ENCODE results near the gene IFRD2. TPM values are rescaled to one million over a fixed set of nuclear protein-coding genes. Genes with fewer than 3 reads are reported as not detected.
A peak's percentile ranks its signal among the peaks of the same experiment; 100 is the strongest.
"Not testable (repeated sequence)": the region's sequence is repeated elsewhere in the genome, so short reads cannot be mapped to it uniquely, and the experiment has no call there.

IFRD2 gene
- total RNA-seq, 1 donor from 2014 or later = 99.1 TPM

DNA sequence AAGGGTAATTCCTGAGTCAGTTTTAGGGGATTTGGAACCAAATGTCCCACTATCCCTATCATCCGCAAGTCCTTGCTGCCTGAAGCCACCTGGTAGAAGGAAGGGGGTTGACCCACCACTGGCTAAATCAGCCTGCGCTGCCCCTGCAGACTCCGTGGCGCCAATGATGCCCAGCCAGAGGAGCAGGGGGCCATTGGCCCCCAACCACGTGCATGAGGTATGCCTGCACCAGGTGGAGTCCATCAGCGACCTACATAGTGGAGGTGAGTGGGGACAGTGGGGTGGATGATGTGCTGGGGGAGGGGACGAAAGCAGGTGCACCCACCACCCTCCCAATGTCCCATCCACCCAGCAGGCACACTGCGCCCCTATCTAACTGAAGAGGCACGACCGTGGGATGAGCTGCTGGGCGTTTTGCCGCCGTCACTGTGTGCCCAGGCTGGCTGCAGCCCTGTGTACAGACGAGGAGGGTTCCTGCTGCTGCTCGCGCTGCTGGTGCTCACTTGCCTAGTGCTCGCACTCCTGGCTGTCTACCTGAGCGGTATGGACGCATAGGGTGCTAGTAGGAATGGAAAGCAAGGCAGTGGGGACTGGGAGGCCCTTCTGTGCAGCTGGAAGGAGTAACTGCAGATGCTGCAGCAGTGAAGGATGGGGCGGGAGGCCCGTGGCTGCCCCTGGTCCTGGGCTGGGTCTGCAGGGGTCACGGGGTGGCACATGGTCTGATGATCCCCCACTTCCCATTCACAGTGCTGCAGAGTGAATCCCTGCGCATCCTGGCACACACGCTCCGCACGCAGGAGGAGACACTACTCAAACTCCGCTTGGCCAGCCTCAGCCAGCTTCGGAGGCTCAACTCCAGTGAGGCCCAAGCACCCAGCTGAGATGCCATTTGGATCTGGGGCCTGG is 5.7 kb downstream of the IFRD2 start:
- DNase-seq (ENCODE audit: low read depth) = no peak

DNA sequence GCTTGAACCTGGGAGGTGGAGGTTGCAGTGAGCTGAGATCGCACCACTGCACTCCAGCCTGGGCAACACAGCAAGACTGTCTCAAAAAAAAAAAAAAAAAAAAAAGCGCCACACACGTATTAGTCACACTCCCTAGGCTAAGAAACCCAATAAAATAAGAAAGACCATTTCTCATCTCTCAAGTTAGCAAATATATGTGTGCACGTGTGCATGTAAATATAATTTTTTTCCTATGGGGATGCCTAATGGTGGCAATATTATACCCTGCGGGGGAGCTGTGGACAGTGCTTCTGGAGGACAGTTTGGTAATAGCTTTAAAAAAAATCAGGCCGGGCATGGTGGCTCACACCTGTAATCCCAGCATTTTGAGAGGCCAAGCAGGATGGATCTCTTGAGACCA is 8.1 kb downstream of the IFRD2 start:
- not testable (repeated sequence) for DNase-seq (ENCODE audit: low read depth)

DNA sequence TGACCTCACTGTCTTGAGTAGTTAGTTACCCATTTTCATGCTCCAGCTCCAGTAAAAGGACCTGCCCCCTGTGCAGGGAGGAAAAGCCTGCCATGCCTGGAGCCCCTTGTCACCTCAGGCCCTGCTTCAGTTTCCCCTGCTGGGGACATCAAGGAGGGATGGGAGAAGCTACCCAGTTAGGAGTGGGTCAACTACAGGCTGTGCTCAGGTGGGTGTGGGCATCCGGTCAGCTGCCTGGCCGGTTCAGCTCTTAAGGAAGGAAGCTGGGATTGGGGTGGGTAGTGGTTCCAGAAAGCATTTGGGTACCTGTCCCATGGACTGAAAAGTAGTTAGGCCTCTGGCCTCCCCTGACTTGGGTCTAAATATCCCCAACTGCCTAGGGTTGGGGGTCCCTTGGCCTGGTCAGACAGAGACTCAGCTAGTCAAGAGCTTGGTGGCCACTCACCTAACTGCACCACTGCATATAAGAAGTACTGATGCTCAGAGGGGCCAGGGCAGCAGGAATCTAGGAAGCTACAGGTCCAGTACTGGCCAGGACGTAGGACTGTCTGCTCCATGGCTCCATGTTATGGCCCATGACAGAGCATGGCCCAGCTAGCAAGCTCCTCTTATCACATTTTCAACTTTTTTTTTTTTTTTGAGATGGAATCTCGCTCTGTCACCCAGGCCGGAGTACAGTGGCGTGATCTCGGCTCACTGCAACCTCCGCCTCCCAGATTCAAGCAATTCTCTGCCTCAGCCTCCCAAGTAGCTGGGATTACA is 12.8 kb downstream of the IFRD2 start:
- no peak for DNase-seq (ENCODE audit: low read depth)

DNA sequence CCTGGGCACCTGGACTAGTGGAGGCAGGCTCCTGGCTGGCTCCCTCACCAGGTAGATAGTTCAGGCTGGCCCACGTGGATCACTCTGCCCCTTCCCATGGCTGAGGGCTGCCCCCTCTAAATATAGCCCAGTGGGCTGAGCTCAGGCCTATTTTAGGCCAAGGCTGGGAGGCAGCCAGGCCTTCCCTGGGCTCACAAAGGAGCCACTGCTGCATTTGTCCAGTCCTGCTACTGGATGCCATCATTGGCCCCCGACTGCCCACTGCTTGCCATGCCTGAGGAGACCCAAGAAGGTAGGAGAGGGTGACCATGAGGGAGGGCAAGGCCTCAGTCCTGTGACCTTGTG is 13.4 kb downstream of the IFRD2 start, which contains the start of gene LSMEM2:
LSMEM2 (plus strand) TSS at position 208 of the 345 bp plus-strand sequence; CDS start at position 235, 27 bp downstream.
- peak; percentile 83 for DNase-seq (ENCODE audit: low read depth)

DNA sequence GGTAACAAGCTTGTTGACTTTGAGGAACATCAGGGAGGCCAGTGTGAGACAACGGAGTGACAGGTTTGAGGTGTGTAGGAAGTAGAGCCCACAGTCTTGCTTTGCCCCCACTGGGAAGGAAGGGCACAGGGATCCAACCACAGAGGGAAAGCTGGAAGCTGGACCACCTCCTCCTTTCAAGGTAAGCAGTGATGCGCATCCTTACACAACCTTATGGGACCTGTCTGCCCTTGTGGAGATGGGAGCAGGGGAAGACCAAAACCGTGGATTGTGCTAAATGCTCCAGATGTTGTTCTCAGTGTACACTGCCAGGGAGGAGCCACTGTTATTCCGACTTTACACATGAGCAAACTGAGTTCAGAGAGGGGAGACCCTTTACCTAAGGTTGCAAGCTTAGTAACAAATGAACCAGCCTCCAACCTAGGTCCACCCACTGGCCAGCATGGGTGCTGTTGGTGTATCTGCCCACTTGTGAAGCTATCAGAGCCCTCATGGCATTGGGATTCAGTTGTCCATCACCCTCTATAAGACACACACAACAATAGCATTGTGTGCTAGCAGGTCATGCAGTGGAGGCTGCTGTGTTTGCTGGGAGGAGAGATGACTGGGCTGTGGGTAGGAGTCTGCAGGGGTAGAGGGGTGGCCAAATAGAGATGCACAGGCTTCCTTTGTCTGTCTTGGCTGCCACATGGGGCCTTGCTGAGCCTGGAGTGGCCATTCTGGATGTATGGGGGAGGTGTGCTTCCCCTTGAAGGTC is 13.9 kb downstream of the IFRD2 start:
- DNase-seq (ENCODE audit: low read depth) = no peak

DNA sequence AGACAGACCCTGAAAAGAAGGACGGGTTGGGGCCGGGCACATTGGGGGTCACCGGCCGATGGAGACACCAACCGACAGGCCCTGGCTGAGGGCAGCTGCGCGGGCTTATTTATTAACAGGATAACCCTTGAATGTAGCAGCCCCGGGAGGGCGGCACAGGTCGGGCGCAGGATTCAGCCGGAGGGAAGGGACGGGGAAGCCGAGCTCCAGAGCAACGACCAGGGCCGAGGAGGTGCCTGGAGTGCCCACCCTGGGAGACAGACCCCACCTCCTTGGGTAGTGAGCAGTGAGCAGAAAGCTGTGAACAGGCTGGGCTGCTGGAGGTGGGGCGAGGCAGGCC is 15.5 kb downstream of the IFRD2 start:
- no peak for DNase-seq (ENCODE audit: low read depth)

DNA sequence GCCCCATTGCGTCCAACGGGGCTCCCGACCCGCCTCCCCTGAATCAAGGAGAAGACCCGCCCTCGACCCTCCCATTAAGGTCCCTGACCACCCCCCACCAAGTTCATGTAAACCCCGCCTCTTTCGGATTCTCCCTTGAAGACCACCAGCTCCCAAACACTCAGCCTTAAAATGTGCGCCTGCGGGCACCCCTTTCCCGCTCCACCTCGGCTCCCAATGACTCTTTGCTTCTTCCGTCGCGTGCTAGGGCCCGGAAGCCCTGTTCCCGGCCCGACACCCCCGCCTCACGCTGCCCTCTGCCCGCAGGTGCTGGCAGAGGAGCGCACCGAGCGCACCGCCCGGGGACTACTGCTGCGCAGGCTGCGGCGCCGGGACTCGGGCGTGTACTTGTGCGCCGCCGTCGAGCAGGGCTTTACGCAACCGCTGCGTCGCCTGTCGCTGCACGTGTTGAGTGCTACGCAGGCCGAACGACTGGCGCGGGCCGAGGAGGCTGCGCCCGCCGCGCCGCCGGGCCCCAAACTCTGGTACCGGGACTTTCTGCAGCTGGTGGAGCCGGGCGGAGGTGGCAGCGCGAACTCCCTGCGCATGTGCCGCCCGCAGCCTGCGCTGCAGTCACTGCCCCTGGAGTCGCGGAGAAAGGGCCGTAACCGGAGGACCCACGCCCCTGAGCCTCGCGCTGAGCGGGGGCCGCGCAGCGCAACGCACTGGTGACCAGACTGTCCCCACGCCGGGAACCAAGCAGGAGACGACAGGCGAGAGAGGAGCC is 16.1 kb downstream of the IFRD2 start:
- DNase-seq (ENCODE audit: low read depth) = no peak

DNA sequence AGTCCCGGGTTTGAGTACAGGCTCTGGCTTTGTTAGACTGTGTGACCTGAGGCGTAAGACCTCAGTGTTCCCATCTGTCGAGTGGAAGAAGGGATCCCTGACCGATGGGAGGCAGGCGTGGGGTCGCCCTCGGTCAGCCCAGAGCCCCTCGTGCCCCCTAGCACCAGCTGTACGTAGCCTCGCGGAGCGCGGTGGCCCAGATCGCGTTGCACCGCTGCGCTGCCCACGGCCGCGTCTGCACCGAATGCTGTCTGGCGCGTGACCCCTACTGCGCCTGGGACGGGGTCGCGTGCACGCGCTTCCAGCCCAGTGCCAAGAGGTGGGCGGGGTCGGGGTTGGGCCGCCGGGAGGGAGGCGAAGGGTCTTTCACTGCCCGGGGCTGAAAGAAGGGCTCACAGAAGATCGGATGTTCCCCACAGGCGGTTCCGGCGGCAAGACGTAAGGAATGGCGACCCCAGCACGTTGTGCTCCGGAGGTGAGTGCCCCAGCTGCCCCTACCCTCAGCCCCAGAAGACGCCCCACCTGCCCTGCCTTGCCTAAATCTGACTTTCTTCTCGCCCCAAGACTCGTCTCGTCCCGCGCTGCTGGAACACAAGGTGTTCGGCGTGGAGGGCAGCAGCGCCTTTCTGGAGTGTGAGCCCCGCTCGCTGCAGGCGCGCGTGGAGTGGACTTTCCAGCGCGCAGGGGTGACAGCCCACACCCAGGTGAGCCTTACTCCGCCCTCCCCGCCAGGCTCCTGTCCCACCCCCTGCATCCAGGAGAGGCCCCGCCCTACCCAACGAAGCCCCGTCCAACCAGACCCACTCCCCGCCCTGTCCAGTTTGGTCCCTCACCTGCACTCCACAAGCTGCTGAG is 16.9 kb downstream of the IFRD2 start:
- no peak for DNase-seq (ENCODE audit: low read depth)

DNA sequence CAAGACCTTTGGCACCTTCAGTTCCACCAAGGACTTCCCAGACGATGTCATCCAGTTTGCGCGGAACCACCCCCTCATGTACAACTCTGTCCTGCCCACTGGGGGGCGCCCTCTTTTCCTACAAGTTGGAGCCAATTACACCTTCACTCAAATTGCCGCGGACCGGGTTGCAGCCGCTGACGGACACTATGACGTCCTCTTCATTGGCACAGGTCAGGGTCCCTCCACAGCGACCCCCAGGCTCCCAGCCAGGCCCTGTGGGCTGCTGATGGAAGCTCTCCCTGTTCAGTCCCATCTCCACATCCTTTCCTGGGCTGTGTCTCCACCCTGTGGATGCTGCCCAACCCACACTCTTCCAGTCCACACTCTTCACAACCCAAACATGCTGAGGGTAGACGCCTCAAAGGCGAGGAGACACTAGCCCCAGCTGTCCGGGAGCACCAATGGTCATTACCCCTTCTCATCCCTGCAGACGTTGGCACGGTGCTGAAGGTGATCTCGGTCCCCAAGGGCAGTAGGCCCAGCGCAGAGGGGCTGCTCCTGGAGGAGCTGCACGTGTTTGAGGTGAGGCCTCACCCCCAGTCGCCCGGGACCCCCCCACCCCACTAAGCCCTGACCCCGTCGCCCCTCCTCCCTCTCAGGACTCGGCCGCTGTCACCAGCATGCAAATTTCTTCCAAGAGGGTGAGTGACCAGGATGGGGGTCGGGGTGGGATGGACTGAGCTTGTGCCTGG is 17.7 kb downstream of the IFRD2 start:
- no peak for DNase-seq (ENCODE audit: low read depth)

DNA sequence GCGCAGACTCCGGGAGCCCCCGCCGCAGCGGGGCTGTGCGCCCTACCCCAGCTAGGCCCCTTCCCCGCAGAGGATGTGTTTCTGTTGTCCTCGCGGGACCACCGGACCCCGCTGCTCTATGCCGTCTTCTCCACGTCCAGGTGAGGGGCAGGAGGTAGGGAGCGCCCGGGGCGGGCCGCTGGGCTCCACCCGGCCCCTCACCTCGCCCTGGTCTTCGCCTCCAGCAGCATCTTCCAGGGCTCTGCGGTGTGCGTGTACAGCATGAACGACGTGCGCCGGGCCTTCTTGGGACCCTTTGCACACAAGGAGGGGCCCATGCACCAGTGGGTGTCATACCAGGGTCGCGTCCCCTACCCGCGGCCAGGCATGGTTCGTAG is 18.6 kb downstream of the IFRD2 start:
- DNase-seq (ENCODE audit: low read depth) = no peak

DNA sequence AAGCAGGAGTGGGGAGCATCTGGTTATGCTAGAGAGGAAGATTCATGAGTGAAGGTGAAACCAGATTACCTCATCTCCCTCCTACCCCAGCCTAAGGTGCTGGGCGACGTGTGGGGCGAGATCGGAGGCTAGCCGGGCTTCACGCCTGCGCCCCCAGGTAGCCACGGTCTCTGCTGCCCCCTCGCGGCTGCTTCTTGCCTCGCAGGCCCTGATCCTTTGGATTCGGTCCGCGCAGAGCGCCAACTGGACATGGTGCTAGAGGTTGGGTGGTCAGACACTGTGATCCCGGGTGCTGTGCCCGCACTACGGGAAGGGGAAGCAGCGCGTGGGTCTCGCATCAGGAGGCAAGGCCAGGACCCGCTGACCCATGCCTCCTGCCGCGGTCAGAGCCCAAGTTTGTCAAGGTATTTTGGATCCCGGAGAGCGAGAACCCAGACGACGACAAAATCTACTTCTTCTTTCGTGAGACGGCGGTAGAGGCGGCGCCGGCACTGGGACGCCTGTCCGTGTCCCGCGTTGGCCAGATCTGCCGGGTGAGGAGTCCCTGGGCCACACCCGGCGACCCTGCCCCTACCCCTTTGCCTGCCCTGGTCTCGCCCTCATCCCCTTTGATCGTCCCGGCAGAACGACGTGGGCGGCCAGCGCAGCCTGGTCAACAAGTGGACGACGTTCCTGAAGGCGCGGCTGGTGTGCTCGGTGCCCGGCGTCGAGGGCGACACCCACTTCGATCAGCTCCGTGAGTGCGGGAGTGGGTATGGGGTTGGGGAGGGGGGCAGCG is 19.1 kb downstream of the IFRD2 start:
- peak; percentile 77 for DNase-seq (ENCODE audit: low read depth)

DNA sequence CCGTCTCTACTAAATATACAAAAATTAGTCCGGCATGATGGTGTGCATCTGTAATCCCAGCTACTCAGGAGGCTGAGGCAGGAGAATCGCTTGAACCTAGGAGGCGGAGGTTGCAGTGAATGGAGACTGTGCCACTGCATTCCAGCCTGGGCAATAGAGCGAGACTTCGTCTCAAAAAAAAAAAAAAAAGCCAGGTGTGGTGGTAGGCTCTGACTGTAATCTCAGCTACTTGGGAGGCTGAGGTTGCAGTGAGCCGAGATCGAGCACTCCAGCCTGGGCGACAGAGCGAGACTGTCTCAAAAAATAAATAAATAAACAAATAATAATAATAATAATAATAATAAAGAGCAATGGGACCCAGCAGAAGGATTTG is 19.7 kb downstream of the IFRD2 start:
- DNase-seq (ENCODE audit: low read depth) = not testable (repeated sequence)

DNA sequence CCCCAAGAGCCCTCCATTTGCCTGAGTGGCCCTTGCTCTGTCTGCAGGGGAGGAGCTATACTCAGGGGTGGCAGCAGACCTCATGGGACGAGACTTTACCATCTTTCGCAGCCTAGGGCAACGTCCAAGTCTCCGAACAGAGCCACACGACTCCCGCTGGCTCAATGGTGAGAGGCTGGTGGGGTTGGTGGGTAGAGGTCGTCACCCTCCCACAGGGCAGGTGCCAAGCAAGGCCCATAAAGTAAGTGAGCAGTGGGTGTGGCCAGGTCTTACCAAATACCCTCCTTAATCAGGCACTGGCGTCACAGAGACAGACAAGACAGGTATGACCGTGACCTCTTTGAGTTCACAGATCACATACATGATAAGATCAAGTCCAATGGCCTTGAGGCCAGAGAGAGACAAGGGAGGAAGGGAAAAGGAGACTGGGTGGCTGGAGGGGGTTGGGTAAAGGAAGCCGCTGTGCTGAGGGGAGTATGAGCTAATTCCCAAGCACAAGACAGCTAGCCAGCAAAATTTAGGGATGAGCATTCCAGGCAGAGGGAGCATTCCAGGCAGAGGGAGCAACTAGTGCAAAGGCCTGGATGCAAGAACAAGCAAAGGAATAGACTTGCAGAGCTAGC is 20.8 kb downstream of the IFRD2 start:
- no peak for DNase-seq (ENCODE audit: low read depth)

DNA sequence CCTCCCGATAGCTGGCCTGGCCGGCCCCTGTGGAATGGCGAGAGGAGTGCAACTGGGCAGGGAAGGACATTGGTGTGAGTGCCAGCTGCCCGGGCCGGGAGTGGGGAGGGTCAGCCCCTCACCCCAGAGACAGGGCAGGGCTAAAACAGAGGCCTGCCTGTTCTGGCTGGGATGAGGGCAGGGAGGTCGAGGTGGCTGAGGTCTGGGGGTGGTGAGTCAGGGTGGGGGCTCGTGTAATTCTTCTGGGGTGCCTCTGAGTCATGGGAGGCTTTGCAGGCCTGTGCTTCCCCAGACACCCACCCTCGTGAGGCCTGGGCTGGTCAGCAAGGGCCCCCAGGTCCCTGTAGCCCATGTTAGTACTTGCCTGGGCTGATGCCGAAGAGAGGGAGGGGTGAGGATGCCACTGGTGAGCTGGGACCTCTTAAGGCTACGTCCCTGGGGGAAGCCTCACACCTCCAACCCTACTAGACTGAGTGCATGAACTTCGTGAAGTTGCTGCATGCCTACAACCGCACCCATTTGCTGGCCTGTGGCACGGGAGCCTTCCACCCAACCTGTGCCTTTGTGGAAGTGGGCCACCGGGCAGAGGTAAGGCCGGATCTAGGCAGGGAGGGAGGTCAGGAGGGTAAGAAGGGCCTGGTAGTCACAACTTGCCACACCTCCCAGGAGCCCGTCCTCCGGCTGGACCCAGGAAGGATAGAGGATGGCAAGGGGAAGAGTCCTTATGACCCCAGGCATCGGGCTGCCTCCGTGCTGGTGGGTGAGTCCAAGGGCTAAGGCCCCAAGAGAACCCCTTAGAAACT is 21.6 kb downstream of the IFRD2 start:
- DNase-seq (ENCODE audit: low read depth) = peak; percentile 51

DNA sequence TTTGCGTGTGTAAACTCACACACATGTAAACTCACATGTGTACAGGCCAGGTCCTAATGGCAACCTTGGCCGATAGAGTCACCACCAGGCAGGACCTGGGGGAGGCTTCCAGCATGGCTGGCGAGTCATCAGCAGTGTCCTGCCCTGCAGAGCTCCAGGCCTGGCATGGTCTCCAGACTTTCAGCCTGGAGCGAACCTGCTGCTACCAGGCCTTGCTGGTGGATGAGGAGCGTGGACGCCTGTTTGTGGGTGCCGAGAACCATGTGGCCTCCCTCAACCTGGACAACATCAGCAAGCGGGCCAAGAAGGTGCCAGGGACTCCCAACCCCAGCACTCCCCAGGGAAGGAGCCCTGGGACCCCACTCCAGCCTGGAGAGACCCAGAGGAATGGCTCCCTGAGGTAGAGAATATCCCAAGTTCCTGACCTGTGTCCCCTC is 22.2 kb downstream of the IFRD2 start:
- peak; percentile 67 for DNase-seq (ENCODE audit: low read depth)

DNA sequence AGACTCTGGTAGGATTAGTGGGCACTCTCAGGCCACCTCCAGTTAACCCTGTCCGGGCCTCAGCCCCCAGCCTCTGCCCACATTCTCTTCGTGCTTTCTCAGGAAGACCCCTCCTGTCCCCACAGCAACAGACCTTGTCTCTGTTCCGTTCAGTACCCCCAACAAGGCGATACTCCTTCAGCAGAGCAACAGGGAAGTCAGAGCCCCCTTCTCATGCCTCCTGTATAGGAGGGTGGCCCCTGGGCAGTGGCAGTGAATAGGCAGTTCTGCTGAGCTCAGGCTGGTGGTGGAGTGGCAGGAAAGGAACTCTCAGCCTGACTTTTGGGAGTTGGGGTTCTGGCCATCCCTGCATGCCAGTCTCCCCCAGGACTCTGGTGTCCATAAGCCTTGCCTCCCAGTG is 22.8 kb downstream of the IFRD2 start:
- DNase-seq (ENCODE audit: low read depth) = no peak
